Glutamatergic neuron (in vitro differentiated cells): ENCODE results near the gene SIGLEC7. TPM values are rescaled to one million over a fixed set of nuclear protein-coding genes. Genes with fewer than 3 reads are reported as not detected.
"Not testable (repeated sequence)": the region's sequence is repeated elsewhere in the genome, so short reads cannot be mapped to it uniquely, and the experiment has no call there.

Experiments used
- DNase-seq: peaks from one replicate; pipeline ENCODE4 v3.0.0; 2022
- H3K27ac Mint-ChIP-seq: one replicate; pipeline ENCODE4 v1.8.0; 2020; ENCODE audit warnings: mild to moderate bottlenecking, mixed read lengths, inconsistent platforms; ENCODE audit not compliant: unreplicated experiment
- H3K27me3 Mint-ChIP-seq: one replicate; pipeline ENCODE4 v1.8.0; 2020; ENCODE audit warnings: mild to moderate bottlenecking, moderate library complexity, mixed read lengths, inconsistent platforms; ENCODE audit not compliant: unreplicated experiment
- H3K36me3 Mint-ChIP-seq: one replicate; pipeline ENCODE4 v1.8.0; 2020; ENCODE audit warnings: mild to moderate bottlenecking, mixed read lengths, inconsistent platforms; ENCODE audit not compliant: unreplicated experiment
- H3K4me1 Mint-ChIP-seq: one replicate; pipeline ENCODE4 v1.8.0; 2020; ENCODE audit warnings: mild to moderate bottlenecking, low read depth, mixed read lengths, inconsistent platforms; ENCODE audit not compliant: unreplicated experiment
- H3K4me3 Mint-ChIP-seq: one replicate; pipeline ENCODE4 v1.8.0; 2020; ENCODE audit warnings: mild to moderate bottlenecking, mixed read lengths, inconsistent platforms; ENCODE audit not compliant: unreplicated experiment
- H3K9me3 Mint-ChIP-seq: one replicate; pipeline ENCODE4 v1.8.0; 2020; ENCODE audit warnings: mild to moderate bottlenecking, moderate library complexity, mixed read lengths, inconsistent platforms; ENCODE audit not compliant: unreplicated experiment
- total RNA-seq: library from RNA; stranded (reverse); fragmentation: NEBNext Ultra II Directional; extraction: Animal tissue kit (Norgen Biotek cat#: 25700); gene quantifications from one replicate; pipeline ENCODE4 v1.2.1, GENCODE V29; 2021; ENCODE audit not compliant: unreplicated experiment
- TF ChIP-seq, protein P1 (sequence below): fragments of 200-600 bp; sonication (generic); IDR thresholded peaks from one replicate; pipeline ENCODE4 v1.5.0; 2021; ENCODE audit not compliant: partially characterized antibody, unreplicated experiment

The SIGLEC7 gene
- total RNA-seq, 1 donor from 2014 or later: not detected

DNA sequence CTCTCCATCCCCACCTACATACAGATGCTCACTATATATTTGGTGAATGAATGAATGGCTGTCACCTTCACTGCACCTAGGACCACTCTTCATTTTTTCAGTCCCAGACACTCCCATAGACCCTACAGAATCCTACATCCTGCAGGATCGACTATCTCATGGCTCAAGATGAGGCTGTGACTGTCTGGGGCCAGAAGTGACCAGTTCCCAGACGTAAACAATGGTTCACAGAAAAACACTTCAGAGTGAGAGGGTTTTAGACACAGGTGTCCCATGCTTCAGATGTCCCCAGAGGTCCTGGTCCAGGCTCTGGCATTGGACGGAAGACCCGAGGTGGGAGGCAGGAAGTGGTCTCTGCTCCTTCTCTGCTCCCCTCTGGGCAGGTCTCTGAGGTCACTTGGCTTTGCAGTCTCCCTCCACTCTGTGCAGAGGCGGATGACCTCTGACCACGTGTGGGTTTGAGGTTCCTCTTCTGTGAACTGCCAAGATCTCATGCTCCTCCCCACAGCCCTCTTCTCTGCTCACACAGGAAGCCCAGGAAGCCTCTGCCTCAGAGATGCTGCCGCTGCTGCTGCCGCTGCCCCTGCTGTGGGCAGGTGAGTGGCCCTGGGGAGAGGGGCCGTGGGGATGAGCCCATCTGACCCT, 24.9 kb downstream of the SIGLEC7 start:
- H3K4me3 Mint-ChIP-seq: no peak overlapping the region
- no peak overlapping the region for H3K27ac Mint-ChIP-seq
- H3K9me3 Mint-ChIP-seq: no peaks in the 10 kb centered on the region
- no peaks in the 10 kb centered on the region for H3K27me3 Mint-ChIP-seq
- DNase-seq: no peak
- no peaks in the 10 kb centered on the region for H3K4me1 Mint-ChIP-seq
- TF ChIP-seq, protein P1, sequence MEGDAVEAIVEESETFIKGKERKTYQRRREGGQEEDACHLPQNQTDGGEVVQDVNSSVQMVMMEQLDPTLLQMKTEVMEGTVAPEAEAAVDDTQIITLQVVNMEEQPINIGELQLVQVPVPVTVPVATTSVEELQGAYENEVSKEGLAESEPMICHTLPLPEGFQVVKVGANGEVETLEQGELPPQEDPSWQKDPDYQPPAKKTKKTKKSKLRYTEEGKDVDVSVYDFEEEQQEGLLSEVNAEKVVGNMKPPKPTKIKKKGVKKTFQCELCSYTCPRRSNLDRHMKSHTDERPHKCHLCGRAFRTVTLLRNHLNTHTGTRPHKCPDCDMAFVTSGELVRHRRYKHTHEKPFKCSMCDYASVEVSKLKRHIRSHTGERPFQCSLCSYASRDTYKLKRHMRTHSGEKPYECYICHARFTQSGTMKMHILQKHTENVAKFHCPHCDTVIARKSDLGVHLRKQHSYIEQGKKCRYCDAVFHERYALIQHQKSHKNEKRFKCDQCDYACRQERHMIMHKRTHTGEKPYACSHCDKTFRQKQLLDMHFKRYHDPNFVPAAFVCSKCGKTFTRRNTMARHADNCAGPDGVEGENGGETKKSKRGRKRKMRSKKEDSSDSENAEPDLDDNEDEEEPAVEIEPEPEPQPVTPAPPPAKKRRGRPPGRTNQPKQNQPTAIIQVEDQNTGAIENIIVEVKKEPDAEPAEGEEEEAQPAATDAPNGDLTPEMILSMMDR: no peak
- H3K36me3 Mint-ChIP-seq: no peaks in the 10 kb centered on the region

DNA sequence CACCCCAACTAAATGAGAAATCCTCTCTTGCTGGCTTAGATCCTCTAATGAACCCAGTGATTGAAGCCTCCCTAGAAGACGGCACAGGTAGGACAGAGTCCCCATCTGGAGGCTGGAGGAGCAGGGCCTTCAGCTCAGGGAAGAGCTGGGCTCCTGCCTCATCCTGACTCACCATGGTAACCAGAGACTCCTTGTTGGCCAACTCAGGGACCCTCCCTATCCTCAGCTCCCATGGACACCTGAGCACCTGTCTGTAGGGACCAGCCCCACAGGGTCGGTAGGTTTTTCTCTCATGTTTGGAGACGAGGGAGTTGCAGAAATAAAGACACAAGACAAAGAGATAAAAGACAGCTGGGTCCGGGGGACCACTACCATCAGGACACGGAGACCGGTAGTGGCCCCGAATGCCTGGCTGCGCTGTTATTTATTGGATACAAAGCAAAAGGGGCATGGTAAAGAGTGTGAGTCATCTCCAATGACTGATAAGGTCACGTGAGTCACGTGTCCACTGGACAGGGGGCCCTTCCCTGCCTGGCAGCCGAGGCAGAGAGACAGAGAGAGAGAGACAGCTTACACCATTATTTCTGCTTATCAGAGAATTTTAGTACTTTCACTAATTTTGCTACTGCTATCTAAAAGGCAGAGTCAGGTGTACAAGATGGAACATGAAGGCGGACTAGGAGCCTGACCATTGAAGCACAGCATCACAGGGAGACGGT, 26.6 kb downstream of the SIGLEC7 start:
- H3K9me3 Mint-ChIP-seq: no peaks in the 10 kb centered on the region
- no peaks in the 10 kb centered on the region for H3K27me3 Mint-ChIP-seq
- H3K4me1 Mint-ChIP-seq: no peaks in the 10 kb centered on the region
- H3K4me3 Mint-ChIP-seq: no peak overlapping the region
- H3K27ac Mint-ChIP-seq: no peak overlapping the region
- no peak for DNase-seq
- H3K36me3 Mint-ChIP-seq: no peaks in the 10 kb centered on the region
- TF ChIP-seq, protein P1: no peak

GRCh38 chr19:51169283-51169918, 27.3 kb downstream of the SIGLEC7 start:
- TF ChIP-seq, protein P1: peak; percentile 89
- H3K4me3 Mint-ChIP-seq, H3K27me3 Mint-ChIP-seq, H3K36me3 Mint-ChIP-seq, H3K9me3 Mint-ChIP-seq, H3K4me1 Mint-ChIP-seq, H3K27ac Mint-ChIP-seq: not testable (repeated sequence)
- peak; percentile 85 for DNase-seq

DNA sequence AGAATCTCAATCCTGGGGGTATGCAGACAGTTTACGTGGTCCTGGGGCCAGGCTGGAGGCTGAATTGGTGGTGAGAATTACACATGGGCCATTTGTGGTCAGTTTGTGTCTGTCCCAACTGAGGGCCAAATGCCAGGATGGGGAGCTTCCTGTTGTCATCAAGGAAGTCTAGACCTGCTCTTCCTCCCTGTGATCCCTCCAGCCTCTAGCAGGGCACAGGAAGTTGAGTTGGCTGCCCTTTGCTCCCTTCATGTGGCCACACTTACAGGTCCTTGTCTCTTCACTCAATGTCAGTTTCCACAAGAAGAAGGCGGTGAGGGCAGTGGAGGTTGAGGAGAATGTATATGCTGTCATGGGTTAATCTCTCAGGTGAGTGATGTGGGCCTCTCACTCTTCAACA, 30.1 kb downstream of the SIGLEC7 start:
- Mint-ChIP-seq H3K9me3 (no peaks in the 10 kb centered on the region), H3K4me1 (no peaks in the 10 kb centered on the region), H3K36me3 (no peaks in the 10 kb centered on the region), H3K27ac (no peak overlapping the region), H3K27me3 (no peaks in the 10 kb centered on the region), H3K4me3 (no peak overlapping the region)
- no peak for DNase-seq
- TF ChIP-seq, protein P1: no peak

GRCh38 chr19:51173681-51174080, 31.6 kb downstream of the SIGLEC7 start:
- Mint-ChIP-seq H3K9me3 (no peaks in the 10 kb centered on the region), H3K36me3 (no peaks in the 10 kb centered on the region), H3K27me3 (no peaks in the 10 kb centered on the region), H3K27ac (no peak overlapping the region), H3K4me1 (no peaks in the 10 kb centered on the region), H3K4me3 (no peak overlapping the region)
- TF ChIP-seq, protein P1: no peak
- DNase-seq: no peak
